GM12892 (cell line): ENCODE results near the gene KRT78.

ENCODE experiments used
- POLR2A ChIP-seq: IDR thresholded peaks from 2 replicates; pipeline ENCODE4 v1.6.1; 2011; ENCODE audit warnings: low read depth, low read length, control low read depth
- TAF1 ChIP-seq: IDR thresholded peaks from 2 replicates; pipeline ENCODE4 v1.6.1; 2011; ENCODE audit warnings: low read depth, mild to moderate bottlenecking, control low read depth, low read length, borderline replicate concordance

- TF ChIP-seq POLR2A (no peak), TAF1 (no peak)
These were observed 41.0 kb downstream of the KRT78 start for GRCh38 chr12:52807544-52808470.
